Measurements from ENCODE around the gene LRBA. TPM values are rescaled to one million over a fixed set of nuclear protein-coding genes. Genes with fewer than 3 reads are reported as not detected.
"Not testable (repeated sequence)": the region's sequence is repeated elsewhere in the genome, so short reads cannot be mapped to it uniquely, and the experiment has no call there.

Gene LRBA
- total and polyA plus RNA-seq, 2 donors (not counting 3 experiments of a cell fraction or from before 2014, with no cell fraction given): 18.0 to 35.1 TPM

DNA sequence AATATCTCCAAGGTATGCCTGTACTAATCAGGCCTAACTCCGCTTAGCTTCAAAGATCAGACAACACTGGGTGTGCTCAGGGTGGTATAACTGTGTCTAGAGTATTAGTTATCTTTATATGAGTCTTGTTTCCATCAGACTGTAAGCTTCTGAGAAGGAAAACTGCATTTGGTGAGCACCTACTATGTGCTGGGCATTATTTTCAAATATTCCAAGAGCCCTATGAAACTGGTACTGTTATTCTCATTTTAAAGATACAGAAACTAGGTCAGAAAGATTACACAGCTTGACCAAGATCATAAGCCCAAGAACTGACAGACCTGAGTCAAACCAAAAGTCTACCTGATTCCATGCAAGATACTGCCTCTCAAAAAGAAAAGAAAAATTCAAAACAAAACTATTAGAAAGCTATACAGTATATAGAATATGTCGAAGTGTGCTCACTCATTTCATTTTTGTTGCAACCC, 44.4 kb downstream of the LRBA start:
- BruUV-seq (replicated peaks): no TSS peak

DNA sequence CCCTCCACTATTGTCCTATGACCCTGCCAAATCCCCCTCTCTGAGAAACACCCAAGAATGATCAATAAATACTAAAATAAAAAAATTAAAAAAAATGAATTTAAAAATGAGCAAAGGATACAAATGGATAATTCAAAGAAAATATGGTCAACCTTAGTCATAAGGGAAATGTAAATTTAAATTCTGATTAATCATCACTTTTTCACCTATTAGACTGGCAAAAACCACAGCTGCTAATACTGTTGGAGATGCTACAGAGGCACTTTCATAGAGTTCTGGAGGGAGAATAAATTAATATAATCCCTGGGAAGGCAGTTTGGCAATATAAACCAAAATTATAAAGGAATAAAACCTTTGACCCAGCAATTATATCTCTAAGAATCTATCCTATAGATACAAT, 50.3 kb downstream of the LRBA start:
- Histone ChIP-seq H3K9me1 (replicated peaks; ENCODE audit: control insufficient read depth, extremely low read depth, insufficient read depth, low read length) (no peaks in the 10 kb centered on the region), H3K27ac (ENCODE audit: insufficient read depth, low read depth, low read length) (no peak overlapping the region), H3K4me1 (ENCODE audit: control insufficient read depth, extremely low read depth, insufficient read depth, low read length) (peaks cover 22% of the 10 kb centered on the region), H3K9ac (replicated peaks; ENCODE audit: extremely low read depth, insufficient read depth, low read length) (no peak overlapping the region), H3K36me3 (ENCODE audit: control insufficient read depth in 2 of 2, extremely low read depth in 1 of 2, insufficient read depth in 2 of 2, low read length in 2 of 2) (no peaks in the 10 kb centered on the region), H4K20me1 (replicated peaks; ENCODE audit: control insufficient read depth, extremely low read depth, insufficient read depth, low read length) (no peaks in the 10 kb centered on the region), H3K79me2 (ENCODE audit: control insufficient read depth, insufficient read depth, low read length) (peaks cover 7% of the 10 kb centered on the region), H2AFZ (ENCODE audit: low read depth, low read length) (no peak overlapping the region), H3K9me3 (replicated peaks; ENCODE audit: control insufficient read depth, insufficient read depth, low read length) (no peaks in the 10 kb centered on the region), H3K27me3 (ENCODE audit: control insufficient read depth in 2 of 2, insufficient read depth in 2 of 2, low read length in 2 of 2) (no peaks in the 10 kb centered on the region), H3K4me2 (ENCODE audit: insufficient read depth, low read length) (no peak overlapping the region), H3K4me3 (replicated peaks in 1 of 3; ENCODE audit: insufficient read depth in 1 of 3, low read depth in 1 of 3, low read length in 3 of 3) (no peak overlapping the region)
- dilution Hi-C loops (cut with MboI; ENCODE audit: extremely low pct_ligation_motif_present, low sequenced_read_pairs) (no loop called here), intact Hi-C loops (cut with micrococcal nuclease) (loop anchor here (5.0 kb wide), 2 partner anchors 48 to 97 kb away; no protein-coding TSS in a partner anchor)
- TF ChIP-seq, protein P1, sequence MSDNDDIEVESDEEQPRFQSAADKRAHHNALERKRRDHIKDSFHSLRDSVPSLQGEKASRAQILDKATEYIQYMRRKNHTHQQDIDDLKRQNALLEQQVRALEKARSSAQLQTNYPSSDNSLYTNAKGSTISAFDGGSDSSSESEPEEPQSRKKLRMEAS (IDR thresholded peaks at IDR 0.05; ENCODE audit: insufficient read depth, insufficient read length): no peak
- TF ChIP-seq, protein P2, sequence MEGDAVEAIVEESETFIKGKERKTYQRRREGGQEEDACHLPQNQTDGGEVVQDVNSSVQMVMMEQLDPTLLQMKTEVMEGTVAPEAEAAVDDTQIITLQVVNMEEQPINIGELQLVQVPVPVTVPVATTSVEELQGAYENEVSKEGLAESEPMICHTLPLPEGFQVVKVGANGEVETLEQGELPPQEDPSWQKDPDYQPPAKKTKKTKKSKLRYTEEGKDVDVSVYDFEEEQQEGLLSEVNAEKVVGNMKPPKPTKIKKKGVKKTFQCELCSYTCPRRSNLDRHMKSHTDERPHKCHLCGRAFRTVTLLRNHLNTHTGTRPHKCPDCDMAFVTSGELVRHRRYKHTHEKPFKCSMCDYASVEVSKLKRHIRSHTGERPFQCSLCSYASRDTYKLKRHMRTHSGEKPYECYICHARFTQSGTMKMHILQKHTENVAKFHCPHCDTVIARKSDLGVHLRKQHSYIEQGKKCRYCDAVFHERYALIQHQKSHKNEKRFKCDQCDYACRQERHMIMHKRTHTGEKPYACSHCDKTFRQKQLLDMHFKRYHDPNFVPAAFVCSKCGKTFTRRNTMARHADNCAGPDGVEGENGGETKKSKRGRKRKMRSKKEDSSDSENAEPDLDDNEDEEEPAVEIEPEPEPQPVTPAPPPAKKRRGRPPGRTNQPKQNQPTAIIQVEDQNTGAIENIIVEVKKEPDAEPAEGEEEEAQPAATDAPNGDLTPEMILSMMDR (IDR thresholded peaks at IDR 0.05; ENCODE audit: extremely low read depth in 1 of 2, insufficient read depth in 1 of 2, low read depth in 1 of 2, low read length in 2 of 2): no peak
- TF ChIP-seq GATA2 (IDR thresholded peaks at IDR 0.05; ENCODE audit: insufficient read depth, insufficient read length, low read depth, low read length): no peak
- no peak for TF ChIP-seq JUN (IDR thresholded peaks at IDR 0.05; ENCODE audit: borderline replicate concordance, insufficient read depth, insufficient read length, low read depth)
- FAIRE-seq (no peak), DNase-seq (ENCODE audit: low read depth, low spot score) (no peak)
- CTCF ChIA-PET: interaction anchor here (0.8 kb wide), 1 partner anchor 28 kb away, joined by 5 read pairs; no protein-coding TSS in a partner anchor
- POLR2A ChIA-PET: no interaction called here
- no TSS peak for BruUV-seq (replicated peaks)

More for the DNA sequence above, 44.4 kb downstream of the LRBA start:
- no peak overlapping the region for H2AFZ ChIP-seq (ENCODE audit: low read depth, low read length)
- no peak overlapping the region for H3K4me3 ChIP-seq (replicated peaks in 1 of 3; ENCODE audit: insufficient read depth in 1 of 3, low read depth in 1 of 3, low read length in 3 of 3)
- POLR2A ChIA-PET: no interaction called here
- no peaks in the 10 kb centered on the region for H3K27me3 ChIP-seq (ENCODE audit: control insufficient read depth in 2 of 2, insufficient read depth in 2 of 2, low read length in 2 of 2)
- no peak overlapping the region for H3K4me2 ChIP-seq (ENCODE audit: insufficient read depth, low read length)
- no peaks in the 10 kb centered on the region for H3K9me3 ChIP-seq (replicated peaks; ENCODE audit: control insufficient read depth, insufficient read depth, low read length)
- CTCF ChIA-PET: interaction anchor here (1.2 to 1.7 kb wide), 2 partner anchors 8 to 19 kb away, joined by 3 to 12 read pairs; no protein-coding TSS in a partner anchor
- no peak for FAIRE-seq
- TF ChIP-seq MYC (IDR thresholded peaks at IDR 0.05; ENCODE audit: low read depth, low read length): no peak
- intact Hi-C loops (cut with micrococcal nuclease) (no loop called here), dilution Hi-C loops (cut with MboI; ENCODE audit: extremely low pct_ligation_motif_present, low sequenced_read_pairs) (no loop called here)
- H3K4me1 ChIP-seq (ENCODE audit: control insufficient read depth, extremely low read depth, insufficient read depth, low read length): peaks cover 7% of the 10 kb centered on the region
- no peak for DNase-seq (ENCODE audit: low read depth, low spot score)
- H3K9me1 ChIP-seq (replicated peaks; ENCODE audit: control insufficient read depth, extremely low read depth, insufficient read depth, low read length): no peaks in the 10 kb centered on the region
- no peak overlapping the region for H3K27ac ChIP-seq (ENCODE audit: insufficient read depth, low read depth, low read length)
- no peaks in the 10 kb centered on the region for H4K20me1 ChIP-seq (replicated peaks; ENCODE audit: control insufficient read depth, extremely low read depth, insufficient read depth, low read length)
- H3K9ac ChIP-seq (replicated peaks; ENCODE audit: extremely low read depth, insufficient read depth, low read length): no peak overlapping the region
- H3K79me2 ChIP-seq (ENCODE audit: control insufficient read depth, insufficient read depth, low read length): peaks cover 14% of the 10 kb centered on the region
- no peaks in the 10 kb centered on the region for H3K36me3 ChIP-seq (ENCODE audit: control insufficient read depth in 2 of 2, extremely low read depth in 1 of 2, insufficient read depth in 2 of 2, low read length in 2 of 2)

DNA sequence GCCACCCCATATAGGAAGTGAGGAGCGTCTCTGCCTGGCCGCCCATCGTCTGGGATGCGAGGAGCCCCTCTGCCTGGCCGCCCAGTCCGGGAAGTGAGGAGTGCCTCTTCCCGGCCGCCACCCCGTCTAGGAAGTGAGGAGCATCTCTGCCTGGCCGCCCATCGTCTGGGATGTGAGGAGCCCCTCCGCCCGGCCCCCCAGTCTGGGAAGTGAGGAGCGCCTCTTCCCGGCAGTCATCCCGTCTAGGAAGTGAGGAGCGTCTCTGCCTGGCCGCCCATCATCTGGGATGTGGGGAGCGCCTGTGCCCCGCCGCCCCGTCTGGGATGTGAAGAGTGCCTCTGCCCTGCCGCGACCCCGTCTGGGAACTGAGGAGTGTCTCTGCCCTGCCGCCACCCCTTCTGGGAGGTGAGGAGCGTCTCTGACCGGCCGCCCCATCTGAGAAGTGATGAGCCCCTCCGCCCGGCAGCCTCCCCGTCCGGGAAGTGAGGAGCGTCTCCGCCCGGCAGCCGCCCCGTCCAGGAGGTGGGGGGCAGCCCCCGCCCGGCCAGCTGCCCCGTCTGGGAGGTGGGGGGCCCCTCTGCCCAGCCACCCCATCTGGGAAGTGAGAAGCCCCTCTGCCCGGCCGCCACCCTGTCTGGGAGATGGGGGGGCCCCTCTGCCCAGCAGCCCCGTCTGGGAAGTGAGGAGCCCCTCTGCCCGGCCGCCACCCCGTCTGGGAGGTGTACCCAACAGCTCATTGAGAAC, 51.3 kb downstream of the LRBA start:
- H3K9me3 ChIP-seq (replicated peaks; ENCODE audit: control insufficient read depth, insufficient read depth, low read length); H2AFZ ChIP-seq (ENCODE audit: low read depth, low read length); H3K9ac ChIP-seq (replicated peaks; ENCODE audit: extremely low read depth, insufficient read depth, low read length); H3K27ac ChIP-seq (ENCODE audit: insufficient read depth, low read depth, low read length); H3K9me1 ChIP-seq (replicated peaks; ENCODE audit: control insufficient read depth, extremely low read depth, insufficient read depth, low read length); H3K4me3 ChIP-seq (replicated peaks in 1 of 3; ENCODE audit: insufficient read depth in 1 of 3, low read depth in 1 of 3, low read length in 3 of 3); H3K36me3 ChIP-seq (ENCODE audit: control insufficient read depth in 2 of 2, extremely low read depth in 1 of 2, insufficient read depth in 2 of 2, low read length in 2 of 2); FAIRE-seq; POLR2A ChIA-PET; BruUV-seq (replicated peaks); dilution Hi-C loops (cut with MboI; ENCODE audit: extremely low pct_ligation_motif_present, low sequenced_read_pairs); H4K20me1 ChIP-seq (replicated peaks; ENCODE audit: control insufficient read depth, extremely low read depth, insufficient read depth, low read length); H3K79me2 ChIP-seq (ENCODE audit: control insufficient read depth, insufficient read depth, low read length); DNase-seq (ENCODE audit: low read depth, low spot score); CTCF ChIA-PET; H3K4me2 ChIP-seq (ENCODE audit: insufficient read depth, low read length); H3K27me3 ChIP-seq (ENCODE audit: control insufficient read depth in 2 of 2, insufficient read depth in 2 of 2, low read length in 2 of 2): not testable (repeated sequence)
- peaks cover 22% of the 10 kb centered on the region for H3K4me1 ChIP-seq (ENCODE audit: control insufficient read depth, extremely low read depth, insufficient read depth, low read length)
- intact Hi-C loops (cut with micrococcal nuclease): loop anchor here (5.0 kb wide), 2 partner anchors 49 to 96 kb away; no protein-coding TSS in a partner anchor
